MM.1S (cell line): Measurements from ENCODE around the gene NUP50.

Experiments used
- DNase-seq: peaks from one replicate; pipeline ENCODE4 v3.0.0-alpha.2; 2015
- H2AFZ ChIP-seq: fragments of 300-600 bp; sonication (generic); 2 replicates; pipeline ENCODE4 v1.6.0; 2016; ENCODE audit warnings: antibody characterized with exemption, low read length
- H3F3A ChIP-seq: fragments of 300-600 bp; sonication (generic); 2 replicates; pipeline ENCODE4 v1.6.1; 2016; ENCODE audit warnings: mild to moderate bottlenecking, antibody characterized with exemption, low read length, moderate library complexity, mixed read lengths; ENCODE audit not compliant: insufficient read depth
- H3K27ac ChIP-seq: fragments of 300-600 bp; sonication (generic); 2 replicates; pipeline ENCODE4 v1.5.1; 2016; ENCODE audit warnings: mild to moderate bottlenecking, low read length
- H3K27me3 ChIP-seq: fragments of 300-600 bp; sonication (generic); replicated peaks from 2 replicates; pipeline ENCODE4 v1.6.0; 2016; ENCODE audit warnings: low read length; ENCODE audit not compliant: insufficient read depth
- H3K36me3 ChIP-seq: fragments of 300-600 bp; sonication (generic); replicated peaks from 2 replicates; pipeline ENCODE4 v1.6.1; 2016; ENCODE audit warnings: mild to moderate bottlenecking, low read length, mixed read lengths; ENCODE audit not compliant: insufficient read depth
- H3K4me1 ChIP-seq: fragments of 300-600 bp; sonication (generic); 2 replicates; pipeline ENCODE4 v1.6.1; 2016; ENCODE audit warnings: low read length, mixed read lengths
- H3K4me2 ChIP-seq: fragments of 300-600 bp; sonication (generic); 2 replicates; pipeline ENCODE4 v1.6.0; 2016; ENCODE audit warnings: low read depth, low read length
- H3K4me3 ChIP-seq: fragments of 300-600 bp; sonication (generic); 2 replicates; pipeline ENCODE4 v1.5.1; 2016; ENCODE audit warnings: low read length, mixed read lengths
- H3K79me2 ChIP-seq: fragments of 300-600 bp; sonication (generic); 2 replicates; pipeline ENCODE4 v1.6.1; 2016; ENCODE audit warnings: mixed run types, low read length, mixed read lengths
- H3K9ac ChIP-seq: fragments of 300-600 bp; sonication (generic); 2 replicates; pipeline ENCODE4 v1.6.1; 2016; ENCODE audit warnings: low read length, mixed read lengths
- H3K9me2 ChIP-seq: fragments of 300-600 bp; sonication (generic); replicated peaks from 2 replicates; pipeline ENCODE4 v1.6.1; 2016; ENCODE audit warnings: mild to moderate bottlenecking, low read length, mixed read lengths; ENCODE audit not compliant: insufficient read depth
- H3K9me3 ChIP-seq: fragments of 300-600 bp; sonication (generic); replicated peaks from 2 replicates; pipeline ENCODE4 v1.6.1; 2016; ENCODE audit warnings: mild to moderate bottlenecking, low read length, mixed read lengths; ENCODE audit not compliant: insufficient read depth
- H4K20me1 ChIP-seq: fragments of 300-600 bp; sonication (generic); 2 replicates; pipeline ENCODE4 v1.6.1; 2016; ENCODE audit warnings: mild to moderate bottlenecking, low read length, moderate library complexity, mixed read lengths; ENCODE audit not compliant: insufficient read depth
- CTCF ChIP-seq: fragments of 300-600 bp; sonication (generic); IDR thresholded peaks from 2 replicates; pipeline ENCODE4 v1.5.1; 2016; ENCODE audit warnings: antibody characterized with exemption, low read length, mixed read lengths
- EZH2 ChIP-seq: fragments of 300-600 bp; sonication (generic); optimal IDR thresholded peaks from 2 replicates; pipeline ENCODE3; 2017; ENCODE audit warnings: low read depth, mild to moderate bottlenecking, antibody characterized with exemption, low read length, mixed read lengths
- EZH2phosphoT487 ChIP-seq: fragments of 300-600 bp; sonication (generic); IDR thresholded peaks from 2 replicates; pipeline ENCODE4 v1.6.1; 2018; ENCODE audit warnings: antibody characterized with exemption, low read length

The NUP50 gene

GRCh38 chr22:45195616-45196015 is 31.9 kb downstream of the NUP50 start:
- no peak overlapping the region for H3K27ac ChIP-seq
- DNase-seq = no peak
- H3K9ac ChIP-seq = no peak overlapping the region
- no peaks in the 10 kb centered on the region for H3K79me2 ChIP-seq
- H3K36me3 ChIP-seq = no peaks in the 10 kb centered on the region; the same call in 1 of the 2 replicates
- H3K9me2 ChIP-seq = no peaks in the 10 kb centered on the region
- H3K4me2 ChIP-seq = no peak overlapping the region
- no peaks in the 10 kb centered on the region; the same call in 1 of the 2 replicates for H3F3A ChIP-seq
- H3K27me3 ChIP-seq = no peaks in the 10 kb centered on the region
- no peak overlapping the region for H3K4me3 ChIP-seq
- no peak overlapping the region for H2AFZ ChIP-seq
- TF ChIP-seq EZH2phosphoT487 = no peak
- no peak for TF ChIP-seq CTCF
- TF ChIP-seq EZH2 = no peak
- H4K20me1 ChIP-seq = no peaks in the 10 kb centered on the region
- no peaks in the 10 kb centered on the region for H3K9me3 ChIP-seq
- H3K4me1 ChIP-seq = no peaks in the 10 kb centered on the region

DNA sequence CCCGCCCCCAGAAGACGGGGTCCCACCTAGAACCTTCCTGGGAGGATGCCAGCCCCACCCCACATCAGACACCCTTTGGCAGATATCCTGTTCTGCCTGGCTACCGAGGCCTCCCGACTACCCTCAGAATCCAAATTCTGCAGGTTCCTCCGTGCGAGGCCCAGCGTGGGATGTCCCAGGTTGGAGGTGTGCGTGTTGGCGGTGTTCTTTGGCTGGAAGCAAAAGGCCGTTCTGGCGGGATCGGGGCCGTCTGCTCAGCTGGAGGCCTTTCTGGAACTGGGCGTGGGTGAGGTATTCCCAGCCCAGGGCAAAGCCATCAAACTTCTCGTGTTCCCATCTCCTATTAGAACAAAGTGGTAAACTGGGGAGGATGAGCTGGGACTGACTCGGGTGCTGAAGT is 32.6 kb downstream of the NUP50 start:
- H3K9me2 ChIP-seq = no peaks in the 10 kb centered on the region
- H3K36me3 ChIP-seq = no peaks in the 10 kb centered on the region; the same call in 1 of the 2 replicates
- no peak overlapping the region for H3K9ac ChIP-seq
- no peak for DNase-seq
- no peaks in the 10 kb centered on the region for H4K20me1 ChIP-seq
- H3K79me2 ChIP-seq = no peaks in the 10 kb centered on the region
- no peaks in the 10 kb centered on the region for H3K9me3 ChIP-seq
- no peaks in the 10 kb centered on the region for H3K4me1 ChIP-seq
- TF ChIP-seq CTCF (no peak), EZH2 (no peak), EZH2phosphoT487 (no peak)
- H3K27ac ChIP-seq = no peak overlapping the region
- H3K27me3 ChIP-seq = no peaks in the 10 kb centered on the region
- no peak overlapping the region for H3K4me3 ChIP-seq
- no peak overlapping the region for H3K4me2 ChIP-seq
- H2AFZ ChIP-seq = no peak overlapping the region
- no peaks in the 10 kb centered on the region for H3F3A ChIP-seq

- Histone ChIP-seq H3K4me3 (no peak overlapping the region), H3K27me3 (no peaks in the 10 kb centered on the region), H3K9ac (no peak overlapping the region), H4K20me1 (no peaks in the 10 kb centered on the region), H3K79me2 (no peaks in the 10 kb centered on the region), H3K4me1 (no peaks in the 10 kb centered on the region), H3K9me2 (no peaks in the 10 kb centered on the region), H3K4me2 (no peak overlapping the region), H3K9me3 (no peaks in the 10 kb centered on the region), H3K27ac (no peak overlapping the region), H3F3A (no peaks in the 10 kb centered on the region), H2AFZ (no peak overlapping the region), H3K36me3 (no peaks in the 10 kb centered on the region; the same call in 1 of the 2 replicates)
- no peak for TF ChIP-seq EZH2
- no peak for DNase-seq
Observed at GRCh38 chr22:45196926-45197605, 33.3 kb downstream of the NUP50 start.

GRCh38 chr22:45197606-45198462 is 34.1 kb downstream of the NUP50 start:
- no peak for DNase-seq
- Histone ChIP-seq H3K27ac (no peak overlapping the region), H4K20me1 (no peaks in the 10 kb centered on the region), H3K9ac (no peak overlapping the region), H3K36me3 (no peaks in the 10 kb centered on the region; the same call in 1 of the 2 replicates), H3K4me2 (no peak overlapping the region), H3K9me3 (no peaks in the 10 kb centered on the region), H3K9me2 (no peaks in the 10 kb centered on the region), H2AFZ (no peak overlapping the region), H3F3A (no peaks in the 10 kb centered on the region), H3K79me2 (no peaks in the 10 kb centered on the region), H3K4me3 (no peak overlapping the region), H3K4me1 (no peaks in the 10 kb centered on the region), H3K27me3 (no peaks in the 10 kb centered on the region)
- TF ChIP-seq CTCF (no peak), EZH2phosphoT487 (no peak), EZH2 (no peak)
